Stimulated activated CD4-positive, alpha-beta T cell treated with anti-CD3 and anti-CD28 coated beads, Interleukin-12 subunit alpha, Interleukin-12 subunit beta, amount 100 ng/mL, for 4 hours (primary cell): ENCODE data around the gene MCF2L2.

Experiments
- DNase-seq: peaks from one replicate; pipeline ENCODE4 v3.0.0-alpha.2; 2020

MCF2L2 gene

DNA sequence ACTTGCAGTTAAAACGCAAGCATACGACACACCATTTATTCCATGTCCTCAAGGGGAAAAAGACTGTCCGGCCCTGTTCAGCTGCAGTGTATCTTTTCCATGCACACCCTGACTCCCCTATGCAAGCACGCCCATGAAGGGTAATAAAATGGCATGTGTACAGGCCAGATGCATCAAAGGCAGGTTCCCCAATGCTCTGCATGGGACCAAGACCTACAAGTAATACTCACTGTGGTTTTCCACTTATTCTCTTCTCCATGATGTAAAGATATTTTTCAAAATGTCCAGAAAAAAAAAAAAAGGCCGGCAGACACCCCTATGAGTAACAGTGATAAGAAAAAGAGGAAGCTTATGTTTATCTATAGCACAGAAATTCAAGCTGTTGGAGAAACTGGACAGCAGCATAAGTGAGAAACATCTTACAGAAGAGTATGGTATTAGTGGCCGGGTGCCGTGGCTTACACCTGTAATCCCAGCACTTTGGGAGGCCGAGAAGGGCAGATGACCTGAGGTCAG lies 70.8 kb downstream of the MCF2L2 start:
- DNase-seq, result no peak

DNA sequence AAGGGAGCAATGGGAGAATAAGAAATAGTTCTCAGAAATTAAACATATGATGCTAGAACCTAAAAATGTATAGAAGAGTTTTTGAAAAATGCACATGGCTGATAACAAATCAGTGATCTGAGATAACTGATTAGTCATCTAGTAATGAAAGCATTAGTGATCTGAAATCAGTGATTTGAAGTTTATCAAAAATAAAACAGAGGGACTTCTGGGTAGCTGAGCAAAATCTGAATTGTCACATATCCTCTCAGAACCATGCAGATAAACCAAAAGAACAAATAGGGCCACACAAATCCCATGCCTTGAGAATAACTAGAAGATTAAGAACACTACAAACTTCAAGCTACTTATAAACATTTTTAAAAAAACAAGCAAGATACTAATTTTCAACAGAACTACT lies 71.5 kb downstream of the MCF2L2 start:
- DNase-seq, result no peak

DNA sequence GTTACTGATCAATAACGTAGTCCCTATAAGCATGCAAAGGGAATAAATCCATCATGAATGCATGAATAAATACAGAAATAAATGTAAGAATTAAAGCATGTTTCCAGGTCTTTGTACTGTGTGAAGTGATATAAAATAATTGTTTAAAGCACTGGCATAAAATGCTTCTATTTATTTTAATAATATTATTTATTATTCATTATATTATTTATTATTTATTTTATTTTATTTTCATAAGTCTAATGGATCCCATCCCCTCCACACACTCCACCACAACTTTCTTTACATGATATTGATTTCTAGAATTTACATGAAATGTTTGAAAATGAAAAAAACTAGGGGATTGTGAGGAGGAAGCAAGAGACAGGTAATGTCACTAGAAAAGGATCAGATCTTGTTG lies 73.5 kb downstream of the MCF2L2 start:
- DNase-seq, result no peak

DNA sequence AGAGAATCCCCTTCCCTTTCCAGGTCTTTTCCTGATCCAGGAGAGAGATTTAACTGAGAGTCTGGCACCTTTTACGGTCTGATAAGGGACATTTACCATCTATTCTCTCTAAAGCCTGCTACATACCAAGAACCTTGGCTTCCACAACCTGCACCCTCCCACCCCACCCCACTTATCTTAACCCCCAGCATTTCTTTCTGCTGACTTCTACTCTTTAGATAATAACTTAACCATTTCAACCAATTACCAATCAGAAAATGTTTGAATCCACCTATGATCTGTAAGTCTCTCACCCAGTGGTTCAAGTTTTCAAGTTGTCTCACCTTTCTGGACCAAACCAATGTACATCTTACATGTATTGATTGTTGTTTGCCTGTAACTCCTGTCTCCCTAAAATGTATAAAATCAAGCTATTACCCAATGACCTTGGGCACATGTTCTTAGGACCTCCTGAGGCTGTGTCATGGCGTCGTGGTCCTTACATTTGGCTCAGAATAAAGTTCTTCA lies 74.0 kb downstream of the MCF2L2 start:
- no peak for DNase-seq

DNA sequence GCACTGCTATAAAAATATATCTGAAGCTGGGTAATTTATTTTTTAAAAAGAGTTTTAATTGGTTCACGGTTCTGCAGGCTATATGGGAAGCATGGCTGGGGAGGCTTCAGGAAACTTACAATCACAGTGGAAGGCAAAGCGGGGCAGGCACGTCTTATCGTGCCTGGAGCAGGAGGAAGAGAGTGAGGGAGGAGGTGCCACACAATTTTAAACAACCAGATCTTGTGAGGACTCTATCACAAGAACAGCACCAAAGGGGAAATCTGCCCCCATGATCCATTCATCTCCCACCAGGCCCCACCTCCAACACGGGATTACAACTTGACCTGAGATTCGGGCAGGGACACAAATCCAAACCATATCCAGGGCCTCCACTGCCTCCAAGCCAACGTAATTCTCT lies 75.0 kb downstream of the MCF2L2 start:
- no peak for DNase-seq

GRCh38 chr3:183350164-183350563 lies 78.3 kb downstream of the MCF2L2 start:
- DNase-seq, result no peak

GRCh38 chr3:183349421-183350157 lies 78.8 kb downstream of the MCF2L2 start:
- no peak for DNase-seq

DNA sequence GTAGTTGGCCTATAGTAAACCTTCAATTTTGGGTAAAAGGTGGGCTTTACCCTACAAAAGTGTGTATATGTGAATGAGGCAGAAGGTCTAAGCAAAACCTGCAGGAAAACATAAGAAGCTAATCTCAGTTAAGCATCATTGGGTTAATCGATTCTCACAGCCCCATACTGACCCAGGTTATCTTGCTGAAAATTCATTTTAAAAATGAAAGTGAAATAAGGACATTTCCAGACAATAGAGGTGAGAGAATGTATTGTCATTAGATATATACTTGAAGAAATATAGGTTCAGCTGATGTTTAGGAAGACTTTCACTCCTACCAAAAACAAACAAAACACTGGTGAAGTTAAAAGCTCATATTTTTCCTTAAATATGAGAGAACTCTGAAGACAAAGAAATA lies 85.6 kb downstream of the MCF2L2 start:
- no peak for DNase-seq

- no peak for DNase-seq
Observed at GRCh38 chr3:183341545-183342288, 86.7 kb downstream of the MCF2L2 start.

GRCh38 chr3:183340222-183340621 lies 88.2 kb downstream of the MCF2L2 start:
- DNase-seq, result no peak

DNA sequence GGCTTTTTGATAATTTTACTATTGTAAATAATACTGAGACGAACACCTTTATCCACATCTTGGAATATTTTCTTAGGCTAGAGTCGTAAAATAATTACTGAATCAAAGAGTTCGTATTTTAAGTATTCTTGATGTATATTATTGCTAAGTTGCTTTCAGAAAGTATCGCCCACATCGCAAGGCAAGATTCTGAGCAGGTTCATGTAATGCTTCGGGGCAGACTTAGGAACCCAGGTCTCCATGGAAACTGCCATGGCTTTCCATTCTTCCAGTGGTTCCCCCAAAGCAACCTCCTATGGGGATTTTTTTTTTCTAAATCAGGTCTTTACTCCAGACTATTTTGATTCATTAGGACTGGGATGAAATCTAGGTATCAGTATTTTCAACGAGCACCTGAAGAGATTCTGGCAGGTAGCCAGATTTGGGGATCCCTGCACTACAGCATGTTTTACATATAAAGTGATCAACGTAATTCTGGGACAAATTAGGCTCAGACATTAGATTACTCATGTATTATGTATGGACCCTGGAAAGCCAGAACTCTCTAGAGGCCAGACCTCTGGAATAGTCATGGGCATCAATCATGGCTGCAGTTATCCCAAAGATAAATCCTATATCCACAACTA lies 88.8 kb downstream of the MCF2L2 start:
- no peak for DNase-seq

GRCh38 chr3:183338520-183338919 lies 89.9 kb downstream of the MCF2L2 start:
- DNase-seq, result no peak

GRCh38 chr3:183332487-183332886 lies 95.9 kb downstream of the MCF2L2 start:
- DNase-seq, result no peak

GRCh38 chr3:183331498-183331897 lies 96.9 kb downstream of the MCF2L2 start:
- no peak for DNase-seq

- no peak for DNase-seq
Observed at GRCh38 chr3:183330881-183331280, 97.5 kb downstream of the MCF2L2 start.

DNA sequence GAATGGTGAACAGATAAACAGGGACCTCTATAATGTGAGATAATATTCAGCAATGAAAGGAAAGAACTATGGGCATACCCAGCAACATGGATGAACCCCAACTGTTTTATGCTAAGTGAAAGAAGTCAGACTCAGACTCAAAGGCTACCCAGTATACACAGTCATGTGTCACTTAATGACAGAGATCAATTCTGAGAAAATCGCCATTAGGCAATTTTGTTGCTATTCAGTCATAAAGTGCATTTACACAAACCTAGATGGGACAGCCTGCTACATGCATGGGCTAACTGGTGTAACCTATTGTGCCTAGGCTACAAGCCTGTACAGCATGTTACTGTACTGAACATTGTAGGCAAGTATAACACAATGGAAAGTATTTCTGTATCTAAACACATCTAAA lies 98.9 kb downstream of the MCF2L2 start:
- DNase-seq, result no peak

- no peak for DNase-seq
Observed at GRCh38 chr3:183328823-183329222, 99.6 kb downstream of the MCF2L2 start.

- DNase-seq, result no peak
Observed at GRCh38 chr3:183328164-183328563, 100.3 kb downstream of the MCF2L2 start.

DNA sequence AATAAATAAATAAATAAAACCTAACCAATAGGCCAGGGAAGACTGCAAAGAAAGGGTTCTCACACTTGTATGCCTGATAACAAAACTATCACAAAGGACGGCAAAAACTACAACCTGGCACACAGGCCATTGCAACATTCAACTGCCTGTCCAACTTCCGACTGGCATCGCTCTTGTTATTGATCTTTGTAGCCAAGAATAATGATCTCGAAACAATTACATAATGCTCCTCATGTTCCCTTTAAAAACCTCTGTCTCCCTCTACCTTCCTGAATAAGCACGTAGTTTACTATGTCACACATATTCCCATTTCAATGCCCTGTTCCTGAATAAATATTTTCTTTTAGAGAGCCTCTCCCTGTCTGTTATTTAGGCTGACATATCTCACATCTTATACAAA lies 101.1 kb downstream of the MCF2L2 start:
- DNase-seq, result no peak

DNA sequence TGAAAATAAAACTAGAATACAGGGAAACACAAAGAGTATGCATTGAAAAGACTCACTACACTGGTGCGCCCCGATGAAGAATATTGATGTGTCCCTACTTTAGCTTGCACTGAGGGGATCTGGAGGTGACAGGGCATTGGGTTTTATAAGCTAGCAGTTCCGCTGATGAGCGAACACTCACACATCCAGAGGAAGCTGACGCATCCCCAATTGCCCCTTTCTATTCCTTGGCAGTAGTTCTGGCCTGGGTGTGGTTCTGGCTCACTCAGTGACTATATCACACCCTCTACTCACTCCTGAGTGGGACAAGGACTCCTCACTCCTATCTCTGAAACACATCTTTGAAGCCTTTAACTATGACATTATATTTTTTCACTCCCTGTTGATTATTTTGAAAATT lies 104.3 kb downstream of the MCF2L2 start:
- no peak for DNase-seq

GRCh38 chr3:183319371-183319770 lies 109.0 kb downstream of the MCF2L2 start:
- no peak for DNase-seq

DNA sequence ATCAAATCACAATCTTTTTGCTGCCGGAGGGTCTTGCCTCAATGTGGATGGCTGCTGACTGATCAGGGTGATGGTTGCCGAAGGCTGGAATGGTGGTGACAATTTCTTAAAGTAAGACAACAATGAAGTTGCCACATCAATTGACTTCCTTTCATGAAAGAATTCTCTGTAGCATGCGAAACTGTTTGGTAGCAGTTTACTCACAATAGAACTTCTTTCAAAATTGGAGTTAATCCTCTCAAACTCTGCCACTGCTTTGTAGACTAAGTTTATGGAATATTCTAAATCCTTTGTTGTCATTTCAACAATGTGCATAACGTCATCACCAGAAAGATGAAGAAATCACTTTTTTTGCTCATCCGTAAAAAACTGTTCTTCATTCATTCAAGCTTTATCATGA lies 109.5 kb downstream of the MCF2L2 start:
- no peak for DNase-seq
